Stimulated activated CD4-positive, alpha-beta T cell treated with anti-CD3 and anti-CD28 coated beads, Interleukin-2, amount 100 ng/mL, for 4 hours (primary cell): ENCODE results near the gene CCDC15.

Experiments
- DNase-seq: peaks from one replicate; pipeline ENCODE4 v3.0.0-alpha.2; 2020; ENCODE audit warnings: low read depth

The CCDC15 gene, protein sequence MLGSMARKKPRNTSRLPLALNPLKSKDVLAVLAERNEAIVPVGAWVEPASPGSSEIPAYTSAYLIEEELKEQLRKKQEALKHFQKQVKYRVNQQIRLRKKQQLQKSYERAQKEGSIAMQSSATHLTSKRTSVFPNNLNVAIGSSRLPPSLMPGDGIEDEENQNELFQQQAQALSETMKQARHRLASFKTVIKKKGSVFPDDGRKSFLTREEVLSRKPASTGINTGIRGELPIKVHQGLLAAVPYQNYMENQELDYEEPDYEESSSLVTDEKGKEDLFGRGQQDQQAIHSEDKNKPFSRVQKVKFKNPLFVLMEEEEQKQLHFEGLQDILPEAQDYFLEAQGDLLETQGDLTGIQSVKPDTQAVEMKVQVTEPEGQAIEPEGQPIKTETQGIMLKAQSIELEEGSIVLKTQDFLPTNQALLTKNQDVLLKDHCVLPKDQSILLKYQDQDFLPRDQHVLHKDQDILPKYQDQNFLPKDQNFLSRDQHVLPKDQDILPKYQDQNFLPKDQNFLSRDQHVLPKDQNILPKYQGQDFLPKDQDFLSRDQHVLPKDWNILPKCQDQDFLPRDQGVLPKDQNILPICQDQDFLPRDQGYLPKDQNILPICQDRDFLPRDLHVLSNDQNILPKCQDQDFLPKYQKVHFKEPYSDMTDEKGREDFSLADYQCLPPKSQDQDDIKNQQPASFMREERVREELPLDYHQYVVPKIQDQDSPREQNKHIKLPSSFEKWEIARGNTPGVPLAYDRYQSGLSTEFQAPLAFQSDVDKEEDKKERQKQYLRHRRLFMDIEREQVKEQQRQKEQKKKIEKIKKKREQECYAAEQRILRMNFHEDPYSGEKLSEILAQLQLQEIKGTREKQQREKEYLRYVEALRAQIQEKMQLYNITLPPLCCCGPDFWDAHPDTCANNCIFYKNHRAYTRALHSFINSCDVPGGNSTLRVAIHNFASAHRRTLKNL

DNA sequence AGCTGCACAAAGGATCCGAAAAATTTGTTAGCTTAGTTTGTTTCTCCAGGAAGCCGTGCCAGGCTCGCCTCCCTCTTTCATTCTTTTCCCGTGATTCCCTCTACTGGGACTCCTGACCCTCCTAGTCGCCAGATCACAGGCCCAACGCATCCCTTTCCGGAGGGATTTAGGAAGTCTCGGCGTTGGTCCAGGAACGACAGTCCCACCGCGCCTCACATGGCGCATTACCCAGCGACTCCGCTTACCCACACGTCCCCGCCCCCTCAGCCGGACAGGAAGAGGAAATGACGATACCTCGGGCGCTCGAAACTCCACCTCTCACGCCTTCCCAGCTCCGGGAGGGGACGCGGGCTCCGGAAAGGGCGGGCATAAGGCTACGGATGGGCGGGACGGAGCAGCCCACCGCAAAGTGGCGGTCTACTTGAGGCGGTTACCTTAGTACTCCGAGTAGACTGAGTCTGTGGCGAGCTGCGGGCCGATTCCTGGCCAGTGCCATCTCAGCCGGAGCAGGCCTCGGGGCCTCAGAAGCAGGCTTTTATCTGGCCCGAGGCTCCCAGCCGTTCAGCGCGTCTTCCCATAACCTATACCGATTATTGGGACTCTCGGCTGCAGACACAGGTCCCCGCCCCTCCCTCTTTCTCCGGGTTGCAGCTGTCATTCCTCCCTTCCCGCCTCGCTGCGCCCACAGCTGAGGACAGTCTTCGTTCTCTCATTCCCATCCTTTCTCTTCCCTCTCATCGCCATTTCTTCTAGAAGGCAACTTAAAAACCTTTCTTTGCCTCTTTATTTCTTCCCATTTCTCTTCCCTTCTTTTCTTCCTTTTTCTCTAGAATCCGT is at the start of gene CCDC15:
CCDC15 (plus strand) TSS at position 450 of the 837 bp plus-strand sequence. CDS start 531 bp downstream, outside the sequence.
- DNase-seq, result peak; percentile 95

DNA sequence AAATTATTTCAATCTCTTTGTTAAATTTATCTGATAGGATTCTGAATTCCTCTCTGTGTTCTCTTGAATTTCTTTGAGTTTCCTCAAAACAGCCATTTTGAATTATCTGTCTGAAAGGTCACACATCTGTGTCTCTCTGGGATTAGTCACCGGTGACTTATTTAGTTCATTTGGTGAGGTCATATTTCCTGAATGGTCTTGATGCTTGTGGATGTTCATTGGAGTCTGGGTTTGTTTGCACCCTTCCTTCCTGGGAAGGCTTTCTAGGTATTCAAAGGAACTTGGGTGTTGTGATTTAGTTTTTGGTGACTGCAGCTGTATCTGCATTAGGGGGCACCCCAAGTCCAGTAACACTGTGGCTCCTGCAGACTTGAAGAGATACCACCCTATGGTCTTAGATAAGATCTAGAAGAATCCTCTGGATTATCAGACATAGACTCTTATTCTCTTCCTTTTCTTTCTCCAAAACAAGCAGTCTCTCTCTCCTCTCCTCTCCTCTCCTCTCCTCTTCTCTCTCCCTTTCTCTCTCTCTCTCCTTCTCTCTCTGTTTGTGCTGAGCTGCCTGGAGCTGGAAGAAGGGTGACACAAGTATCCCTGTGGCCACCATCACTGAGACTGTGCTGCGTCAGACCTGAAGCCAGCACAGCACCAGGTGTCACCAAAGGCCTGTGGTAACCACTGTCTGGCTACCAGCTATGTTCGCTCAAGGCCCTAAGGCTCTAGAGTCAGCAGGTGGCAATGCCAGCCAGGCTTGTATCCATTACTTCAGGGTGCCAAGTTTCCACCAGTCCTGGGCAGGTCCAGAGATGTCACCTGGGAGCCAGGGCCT is 38.2 kb upstream of the CCDC15 start:
- no peak for DNase-seq

DNA sequence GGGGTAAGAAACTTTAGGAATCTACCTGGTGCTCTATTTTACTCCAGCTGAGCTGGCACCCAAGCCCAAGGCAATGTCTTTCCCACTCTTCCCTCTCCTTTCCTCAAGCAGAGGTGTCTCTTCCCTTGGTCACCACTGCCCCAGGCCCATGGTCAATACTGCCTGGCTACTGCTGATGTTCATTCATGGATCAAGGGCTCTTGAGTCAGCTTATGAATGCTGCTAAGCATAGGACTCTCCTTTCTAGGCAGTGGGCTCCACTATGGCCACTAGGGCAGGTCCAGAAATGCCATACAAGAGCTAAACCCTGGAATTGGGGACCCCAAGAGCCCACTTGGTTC is 37.7 kb upstream of the CCDC15 start:
- DNase-seq, result no peak

DNA sequence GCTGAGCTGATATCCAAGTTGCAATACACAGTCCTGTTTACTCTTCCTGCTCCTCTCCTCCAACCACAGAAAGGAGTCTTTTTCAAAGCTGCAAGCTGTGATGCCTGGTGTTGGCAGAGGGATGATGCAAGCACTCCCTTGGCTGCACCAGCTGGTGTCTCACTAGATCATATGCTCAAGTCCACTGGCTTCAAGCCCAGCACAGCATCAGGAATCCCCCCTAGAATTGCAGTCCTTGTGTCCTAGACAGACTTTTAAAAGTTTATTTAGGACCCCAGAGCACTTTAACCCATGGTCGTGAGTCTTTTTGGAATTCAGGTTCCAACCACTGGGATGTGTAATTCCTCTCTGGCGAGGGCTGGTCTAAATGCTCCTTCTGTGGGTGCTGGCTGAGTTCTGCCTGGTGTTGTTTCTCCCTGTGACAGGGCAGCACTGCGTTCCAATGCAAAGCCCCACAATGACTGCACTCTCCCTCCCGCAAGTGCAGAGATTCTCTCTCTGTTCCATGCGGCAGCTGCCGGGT is 36.8 kb upstream of the CCDC15 start:
- DNase-seq, result no peak

DNA sequence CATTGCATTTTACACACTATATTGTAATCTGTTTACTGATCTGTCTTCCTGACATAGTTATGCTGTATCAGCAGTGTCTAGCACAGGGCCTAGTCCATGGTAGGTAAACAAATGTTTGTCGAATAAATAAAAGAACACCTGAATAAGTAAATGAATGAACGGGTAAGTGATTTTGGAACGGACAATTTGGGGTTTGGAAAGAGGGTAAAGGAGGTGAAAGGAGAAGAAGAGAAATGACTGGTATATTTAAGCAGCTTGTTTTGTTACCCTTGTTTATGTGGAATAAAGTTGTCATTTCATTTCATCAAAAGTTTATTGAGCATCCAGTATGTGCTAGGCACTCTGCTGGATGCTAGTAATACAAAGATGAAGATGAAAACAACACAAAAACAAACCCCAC is 35.1 kb upstream of the CCDC15 start, which contains the start of gene HEPN1:
HEPN1 (plus strand) TSS at position 301 of the 400 bp plus-strand sequence.
- no peak for DNase-seq

DNA sequence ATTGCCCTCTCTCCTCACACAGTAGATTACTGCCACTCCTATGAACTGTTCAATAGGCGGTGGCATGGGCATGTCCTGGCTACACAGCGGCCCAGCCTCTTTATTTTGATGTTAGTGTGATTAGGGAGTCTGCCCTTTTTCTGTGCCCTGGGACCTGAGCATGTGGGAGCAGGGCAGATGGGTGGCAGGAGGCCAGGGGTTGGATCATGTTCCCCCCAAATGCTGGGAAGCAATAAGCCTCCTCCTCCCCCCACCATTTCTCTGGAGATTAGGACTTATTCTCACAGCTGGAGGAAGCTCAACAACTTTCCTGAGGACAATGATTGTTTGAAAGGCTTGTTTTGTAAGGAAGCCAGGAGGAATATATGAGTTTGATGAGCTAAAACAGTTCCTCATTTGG is 34.1 kb upstream of the CCDC15 start:
- DNase-seq, result no peak

DNA sequence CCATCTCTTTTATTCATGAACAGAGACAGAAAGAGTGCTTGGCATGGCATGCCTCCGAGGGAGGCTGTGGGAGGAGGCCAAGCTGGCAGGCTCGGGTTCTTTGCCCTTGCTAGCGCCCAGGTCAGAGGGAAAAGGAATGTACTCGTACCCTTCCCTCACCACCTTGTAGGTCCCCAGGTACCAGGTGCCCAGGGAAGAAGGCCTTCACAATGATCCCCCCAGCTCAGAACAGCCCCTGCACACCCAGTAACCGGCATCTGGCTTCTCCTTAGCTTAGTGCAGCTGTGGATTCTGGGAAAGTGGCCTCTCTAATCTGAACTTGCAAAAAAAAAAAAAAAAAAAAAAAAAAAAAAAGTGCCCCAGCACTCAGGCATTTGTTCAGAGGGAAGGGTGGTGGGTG is 33.6 kb upstream of the CCDC15 start:
- DNase-seq, result no peak

DNA sequence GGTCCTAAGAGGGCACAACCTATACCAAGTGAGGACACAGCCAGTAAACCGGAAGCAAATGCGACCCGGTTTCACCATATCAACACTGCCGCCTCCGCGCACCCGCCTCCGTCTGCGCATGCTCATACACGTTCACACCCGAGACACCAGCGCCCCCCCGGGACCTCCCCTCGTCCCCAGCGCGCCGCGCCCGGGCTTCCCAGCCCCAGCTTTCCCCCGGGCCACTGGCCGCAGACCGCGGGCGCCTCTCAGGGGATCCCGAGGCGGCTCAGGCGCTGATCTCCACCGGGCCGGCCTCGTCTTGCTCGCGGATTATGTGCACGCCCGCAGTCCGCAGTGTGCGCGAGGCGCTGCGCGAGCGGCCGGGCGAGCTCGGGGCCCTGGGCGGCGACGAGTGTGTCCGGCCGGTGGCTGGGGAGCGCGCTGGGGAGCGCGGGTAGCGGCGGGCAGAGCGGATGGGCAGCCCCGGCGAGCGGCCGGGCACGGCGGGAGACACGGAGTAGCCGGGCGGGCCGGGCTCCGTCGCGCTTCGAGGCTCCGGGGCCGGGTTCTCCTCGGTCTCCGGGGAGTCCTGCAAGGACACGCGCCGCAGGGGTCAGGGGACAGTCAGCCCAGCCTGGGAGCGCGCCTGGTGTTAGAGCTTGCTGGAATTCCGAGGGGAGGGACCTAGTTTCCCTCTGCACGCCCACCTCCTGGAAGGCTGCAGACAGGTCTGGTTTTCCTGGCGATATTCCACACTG is 33.0 kb upstream of the CCDC15 start:
- peak; percentile 76 for DNase-seq

DNA sequence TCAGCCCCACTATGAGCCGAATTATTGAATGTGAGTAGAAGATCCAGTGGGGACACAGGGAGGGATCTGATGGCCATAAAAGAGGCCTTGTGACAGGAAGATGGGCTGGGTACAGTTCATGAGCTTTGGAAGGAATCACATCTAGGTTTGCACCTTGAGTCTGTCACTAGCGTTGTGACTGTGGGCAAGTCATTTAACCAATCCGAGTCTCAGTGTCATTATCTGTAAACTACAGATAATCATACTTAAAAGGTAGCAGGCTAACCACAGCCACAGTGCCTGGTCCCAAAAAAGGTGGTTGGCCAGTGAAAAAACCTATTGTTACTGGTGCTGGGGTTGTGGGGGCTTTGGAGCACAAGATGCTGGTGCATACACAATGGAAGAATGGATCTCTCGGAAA is 31.2 kb upstream of the CCDC15 start:
- no peak for DNase-seq

DNA sequence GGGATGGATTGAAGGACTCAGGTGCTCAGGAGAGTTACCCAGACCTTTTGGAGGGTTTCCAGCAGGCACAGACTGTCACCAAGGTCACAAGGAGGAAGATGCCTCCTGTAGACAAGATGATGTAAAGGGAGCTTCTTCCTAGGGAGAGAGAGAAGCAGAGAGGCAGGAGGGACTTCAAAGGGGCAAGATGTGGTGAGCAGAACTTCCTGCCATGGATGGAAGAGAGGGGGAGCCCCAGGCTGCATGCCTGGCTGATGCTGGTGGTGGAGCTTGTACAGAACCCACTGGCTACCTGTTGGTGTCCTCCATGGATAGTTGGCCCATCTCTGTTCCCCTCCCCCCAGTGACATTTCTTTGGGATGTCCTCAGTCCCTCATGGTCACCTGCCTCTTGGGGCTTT is 30.7 kb upstream of the CCDC15 start:
- no peak for DNase-seq

DNA sequence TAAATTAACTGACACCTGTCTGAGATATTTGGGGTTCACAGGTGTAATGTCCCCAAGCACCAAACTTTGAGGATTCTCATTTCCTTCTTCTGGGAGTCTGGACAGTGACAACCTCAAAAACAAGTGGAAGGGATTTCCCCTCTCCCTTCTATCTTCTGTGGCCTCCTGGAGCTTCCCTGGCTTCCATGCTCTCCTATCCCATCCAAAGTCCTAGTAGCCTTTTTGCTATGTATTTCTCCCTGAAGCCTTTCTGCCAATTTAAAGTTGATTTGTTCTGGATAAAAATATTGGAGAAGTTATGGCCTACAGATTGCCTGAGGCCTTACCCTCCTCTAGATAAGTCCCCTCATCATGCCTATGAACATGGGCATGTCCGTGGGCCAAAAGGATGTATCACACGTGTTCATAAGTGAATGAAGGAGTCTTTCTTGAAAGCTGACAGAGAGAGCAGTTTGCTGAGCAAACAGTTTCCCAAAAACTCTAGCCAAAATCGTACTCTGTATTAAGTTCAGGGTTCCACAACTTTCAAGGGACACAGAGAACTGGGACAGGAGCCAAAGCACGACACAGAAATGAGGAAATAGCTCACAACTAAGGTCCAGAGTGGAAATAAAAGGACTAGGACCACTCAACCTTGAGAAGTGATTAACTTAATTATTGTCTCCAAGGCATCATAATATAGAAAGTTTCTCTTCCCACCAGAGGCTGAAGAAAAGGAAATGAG is 24.9 kb upstream of the CCDC15 start:
- no peak for DNase-seq

DNA sequence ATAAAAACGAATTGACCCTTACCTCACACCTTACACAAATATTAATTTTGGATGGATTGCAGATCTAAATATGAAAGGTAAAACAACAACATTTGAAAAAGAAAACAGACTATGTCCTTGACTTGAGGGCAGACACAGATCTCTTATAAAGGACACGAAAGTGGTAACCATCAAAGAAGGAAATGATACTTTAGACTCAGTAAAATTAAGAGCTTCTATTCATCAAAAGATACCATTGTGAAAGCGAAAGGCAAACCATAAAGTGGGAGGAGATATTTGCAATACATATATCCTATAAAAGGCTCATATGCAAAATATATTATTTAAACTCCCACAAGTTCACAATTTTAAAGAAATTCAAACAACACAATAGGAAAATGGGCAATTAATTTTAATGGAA is 23.2 kb upstream of the CCDC15 start:
- no peak for DNase-seq

DNA sequence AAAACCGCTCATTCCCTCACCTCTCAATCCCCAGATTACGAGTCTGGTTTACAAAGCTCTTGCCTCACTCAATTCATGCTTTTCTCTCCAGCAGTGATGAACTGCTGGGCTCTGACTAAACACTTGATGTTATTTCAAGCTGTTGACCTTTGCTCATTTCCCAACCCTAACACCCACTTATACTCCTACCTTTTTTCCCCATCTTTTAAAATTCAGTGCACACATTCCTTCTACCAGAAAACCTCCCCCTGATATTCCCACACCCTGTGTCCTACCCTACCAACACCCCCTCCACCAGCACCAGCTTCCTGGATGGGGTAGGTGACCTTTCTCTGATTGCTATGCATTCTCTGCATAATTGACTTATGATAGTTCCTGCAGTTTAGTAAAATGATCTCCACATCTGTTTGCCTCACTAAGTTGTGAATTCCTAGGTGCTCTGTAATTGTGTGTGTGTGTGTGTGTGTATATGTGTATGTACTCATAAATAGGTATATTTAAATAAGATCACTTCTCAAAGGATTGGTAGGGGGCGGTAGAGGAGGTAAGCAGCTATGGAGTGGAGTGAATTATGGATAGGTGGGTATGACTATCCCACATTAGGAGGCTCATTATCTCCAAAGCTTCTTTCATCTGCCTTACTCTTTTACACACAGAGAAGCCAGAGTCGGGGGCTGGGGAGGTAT is 19.0 kb upstream of the CCDC15 start:
- DNase-seq, result no peak

DNA sequence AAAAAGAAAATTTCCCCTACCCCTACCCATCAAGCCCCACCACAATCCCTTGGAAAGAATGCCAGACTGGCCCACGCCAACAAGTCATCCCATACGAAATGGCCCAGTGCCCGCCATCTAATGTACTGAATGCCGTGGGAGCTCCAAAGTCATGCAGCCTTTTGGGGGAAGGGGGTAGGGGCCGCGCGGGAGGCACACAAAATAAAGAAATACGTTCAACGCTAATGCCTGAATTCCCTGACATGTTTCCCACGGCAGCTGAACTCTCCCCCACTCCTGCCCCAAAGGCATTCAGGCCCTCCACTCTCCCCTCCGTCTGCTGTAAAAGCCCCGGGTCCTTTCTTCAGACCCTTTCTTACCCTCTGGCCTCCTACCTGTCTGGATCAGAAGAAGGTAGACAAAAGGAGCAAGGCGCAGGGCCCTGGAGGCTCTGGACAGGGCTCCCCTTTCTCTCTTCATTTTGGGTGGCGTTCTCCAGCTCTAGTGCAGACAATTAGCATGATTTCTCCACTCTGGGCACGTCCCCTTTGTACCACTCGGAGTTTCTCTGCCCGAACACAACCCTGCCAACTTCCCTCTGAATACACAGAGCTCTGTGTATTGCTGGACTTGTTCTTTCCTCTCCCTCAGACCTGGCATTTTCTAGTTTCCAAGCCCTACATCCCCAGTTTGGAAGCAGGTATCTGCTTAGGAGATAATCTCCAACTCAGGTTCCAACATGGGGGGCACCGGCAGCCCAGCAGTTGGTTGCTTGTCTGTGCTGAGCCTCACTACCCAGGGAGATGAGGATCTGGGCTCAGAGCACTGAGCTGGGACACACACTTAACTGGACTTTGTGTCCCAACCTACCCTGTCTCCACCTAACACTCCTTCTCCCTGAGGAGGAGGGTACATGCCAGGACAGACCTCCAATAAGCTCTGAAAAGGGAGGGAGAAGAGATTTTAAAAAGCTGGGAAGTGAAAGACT is 18.2 kb upstream of the CCDC15 start, which contains the start of gene HEPACAM:
HEPACAM (minus strand) TSS at position 500 of the 967 bp plus-strand sequence; CDS start at position 459, 41 bp downstream.
- DNase-seq, result no peak

DNA sequence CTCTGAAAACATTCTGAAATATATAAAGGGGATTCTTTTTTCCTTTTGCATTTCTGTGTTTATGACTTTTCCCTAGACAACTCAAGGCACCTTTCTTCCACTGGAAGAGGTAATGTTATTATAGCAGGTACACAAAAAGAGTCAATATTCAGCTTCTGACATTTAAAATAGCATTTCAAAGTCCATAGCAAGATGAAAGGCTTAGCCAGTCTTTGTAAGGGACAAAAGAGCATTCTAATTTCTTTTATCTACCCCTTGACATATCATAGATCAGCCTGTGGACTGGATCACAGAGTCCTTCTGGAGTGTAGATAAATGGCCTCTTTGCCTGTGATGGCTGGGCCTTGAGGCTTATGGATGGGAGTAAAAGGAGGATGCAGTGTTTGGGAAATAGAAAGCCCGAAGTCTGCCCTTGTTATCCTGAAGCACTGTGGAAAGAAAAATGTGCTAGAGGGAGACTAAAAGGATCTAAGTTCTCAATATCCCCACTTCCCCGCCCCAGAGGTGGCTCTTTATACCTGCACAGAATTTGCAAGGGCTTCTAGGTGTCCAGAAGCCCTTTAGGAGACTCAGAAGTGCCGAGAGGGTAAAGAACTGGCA is 16.6 kb upstream of the CCDC15 start:
- DNase-seq, result no peak

DNA sequence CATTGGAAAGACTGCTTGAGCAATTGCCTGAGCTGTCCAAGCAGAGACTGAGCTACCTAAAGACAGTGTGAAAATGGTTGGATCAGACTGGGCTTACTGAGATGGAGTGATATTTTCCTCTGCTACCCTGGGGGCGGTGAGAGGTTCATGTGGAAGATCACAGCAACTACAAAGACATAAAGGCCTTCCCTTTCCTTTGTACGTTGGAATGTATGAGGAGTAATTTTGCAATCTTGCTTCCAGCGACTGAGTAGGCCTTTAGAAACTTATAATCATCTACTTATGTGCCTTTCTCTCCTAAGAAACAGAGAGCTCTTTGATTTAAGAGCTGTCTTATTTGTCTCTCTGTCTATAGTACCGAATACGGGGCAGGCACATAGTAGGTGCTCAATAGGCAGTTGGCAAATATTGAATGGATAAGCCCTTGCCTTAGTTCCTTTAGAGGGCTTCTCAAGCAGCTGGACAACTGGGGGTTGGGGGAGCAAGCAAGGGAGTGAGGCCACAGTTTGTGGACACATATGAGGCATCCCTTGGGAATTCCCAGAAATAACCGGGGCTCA is 15.7 kb upstream of the CCDC15 start:
- DNase-seq, result no peak

DNA sequence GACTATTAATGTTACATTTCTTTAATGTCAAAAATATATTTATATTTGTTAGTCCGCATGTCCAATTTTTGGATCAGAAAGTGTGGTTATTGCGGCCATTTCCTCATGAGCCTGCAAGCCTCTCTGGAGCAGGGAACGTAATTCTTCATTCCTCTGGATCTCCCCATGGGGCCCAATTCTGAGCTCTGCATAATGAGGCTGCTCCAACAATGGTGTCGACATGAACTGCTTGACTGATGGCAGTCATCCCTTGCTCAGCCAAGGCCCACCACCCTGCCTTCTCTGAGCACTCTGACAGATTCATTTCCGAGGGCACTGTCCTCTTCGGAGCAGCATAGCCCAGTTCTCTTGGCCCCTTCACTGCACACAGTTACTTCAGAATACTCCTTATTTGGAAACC is 15.0 kb upstream of the CCDC15 start:
- no peak for DNase-seq
